Skeletal muscle tissue (tissue), 4 donors: ENCODE data around the gene RAB7A. TPM values are rescaled to one million over a fixed set of nuclear protein-coding genes. Genes with fewer than 3 reads are reported as not detected.
"Not testable (repeated sequence)": the region's sequence is repeated elsewhere in the genome, so short reads cannot be mapped to it uniquely, and the experiment has no call there.

Source experiments
- H3K27ac ChIP-seq: one replicate; pipeline ENCODE4 v1.7.0; 2013; ENCODE audit warnings: mild to moderate bottlenecking, low read depth, low read length, inconsistent platforms
- H3K27me3 ChIP-seq, 3 donors: one replicate each; pipeline ENCODE4 v1.7.0; 2013; ENCODE audit warnings: low read length in 3 of 3; ENCODE audit not compliant: control insufficient read depth in 3 of 3, insufficient read depth in 3 of 3
- H3K36me3 ChIP-seq, 3 donors: one replicate each; pipeline ENCODE4 v1.7.0; 2013; ENCODE audit warnings: low read length in 3 of 3; ENCODE audit not compliant: control insufficient read depth in 3 of 3, insufficient read depth in 3 of 3
- H3K4me1 ChIP-seq, 3 donors: one replicate each; pipeline ENCODE4 v1.7.0; 2013; ENCODE audit warnings: low read length in 3 of 3, mild to moderate bottlenecking in 3 of 3; ENCODE audit not compliant: control insufficient read depth in 3 of 3, insufficient read depth in 3 of 3
- H3K4me3 ChIP-seq, 3 donors: one replicate each; pipeline ENCODE4 v1.7.0; 2013; ENCODE audit warnings: low read length in 3 of 3
- H3K9ac ChIP-seq, 3 donors: one replicate each; pipeline ENCODE4 v1.7.0; 2013; ENCODE audit warnings: low read length in 3 of 3, mild to moderate bottlenecking in 3 of 3, moderate library complexity in 2 of 3, low read depth in 1 of 3
- H3K9me3 ChIP-seq, 3 donors: one replicate each; pipeline ENCODE4 v1.7.0; 2013; ENCODE audit warnings: low read length in 3 of 3; ENCODE audit not compliant: control insufficient read depth in 3 of 3
- total RNA-seq: library from RNA; depleted of rRNA; stranded (reverse); fragments of >200 nt; gene quantifications from one replicate; pipeline ENCODE4 v1.2.3, GENCODE V29; 2014
- donor health status: Osteomylitis.

Gene RAB7A
- total RNA-seq, 1 donor from 2014 or later, result 37.1 TPM

DNA sequence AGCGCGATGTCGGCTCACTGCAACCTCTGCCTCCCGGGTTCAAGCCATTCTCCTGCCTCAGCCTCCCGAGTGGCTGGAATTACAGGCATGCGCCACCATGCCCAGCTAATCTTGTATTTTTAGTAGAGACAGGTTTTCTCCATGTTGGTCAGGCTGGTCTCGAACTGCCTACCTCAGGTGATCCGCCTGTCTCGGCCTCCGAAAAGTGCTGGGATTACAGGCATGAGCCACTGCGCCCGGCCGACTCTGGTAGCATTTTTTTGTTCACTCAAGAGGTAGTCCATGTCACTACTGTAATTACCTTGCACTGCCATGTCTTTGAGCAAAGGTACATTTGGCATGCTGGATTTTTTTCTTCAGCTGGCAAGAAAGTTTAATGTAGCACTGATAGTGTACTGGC lies 2.5 kb downstream of the RAB7A start:
- H3K27ac ChIP-seq, result peak overlapping the region; percentile 100
- not testable (repeated sequence) for H3K9me3 ChIP-seq, H3K27me3 ChIP-seq, H3K36me3 ChIP-seq
- H3K9ac ChIP-seq, result peak overlapping the region in 2 of 3 donors; percentile 30 to 99
- peaks cover 49 to 64% (median 57%) of the 10 kb centered on the region in 3 donors for H3K4me1 ChIP-seq
- peak overlapping the region in 2 of 3 donors; percentile 5 to 54 for H3K4me3 ChIP-seq

DNA sequence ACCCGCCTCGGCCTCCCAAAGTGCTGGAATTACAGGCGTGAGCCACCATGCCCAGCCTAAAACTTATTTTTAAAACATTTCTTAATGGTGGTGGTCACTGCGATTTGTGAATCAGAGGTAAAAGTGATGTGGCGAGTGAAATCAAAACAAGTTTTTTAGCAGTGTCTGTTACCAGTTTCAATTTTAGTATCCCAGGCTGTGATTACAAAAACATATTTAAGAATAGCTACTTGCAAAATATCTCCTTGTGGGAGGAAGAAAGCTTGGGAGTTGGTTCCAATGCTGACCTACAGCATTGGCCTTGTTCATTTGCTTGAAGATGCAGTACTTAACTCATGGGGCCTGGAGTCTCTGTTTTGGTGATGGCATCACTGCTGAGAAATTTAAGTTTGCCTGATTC lies 4.5 kb downstream of the RAB7A start:
- H3K9me3 ChIP-seq, result no peaks in the 10 kb centered on the region
- H3K4me3 ChIP-seq, result peak overlapping the region in 1 of 3 donors; percentile 27
- H3K9ac ChIP-seq, result peak overlapping the region in 2 of 3 donors; percentile 3 to 46
- H3K36me3 ChIP-seq, result no peaks in the 10 kb centered on the region
- peaks cover 61 to 81% (median 75%) of the 10 kb centered on the region in 3 donors for H3K4me1 ChIP-seq
- H3K27ac ChIP-seq, result peak overlapping the region; percentile 100
- H3K27me3 ChIP-seq, result no peaks in the 10 kb centered on the region

DNA sequence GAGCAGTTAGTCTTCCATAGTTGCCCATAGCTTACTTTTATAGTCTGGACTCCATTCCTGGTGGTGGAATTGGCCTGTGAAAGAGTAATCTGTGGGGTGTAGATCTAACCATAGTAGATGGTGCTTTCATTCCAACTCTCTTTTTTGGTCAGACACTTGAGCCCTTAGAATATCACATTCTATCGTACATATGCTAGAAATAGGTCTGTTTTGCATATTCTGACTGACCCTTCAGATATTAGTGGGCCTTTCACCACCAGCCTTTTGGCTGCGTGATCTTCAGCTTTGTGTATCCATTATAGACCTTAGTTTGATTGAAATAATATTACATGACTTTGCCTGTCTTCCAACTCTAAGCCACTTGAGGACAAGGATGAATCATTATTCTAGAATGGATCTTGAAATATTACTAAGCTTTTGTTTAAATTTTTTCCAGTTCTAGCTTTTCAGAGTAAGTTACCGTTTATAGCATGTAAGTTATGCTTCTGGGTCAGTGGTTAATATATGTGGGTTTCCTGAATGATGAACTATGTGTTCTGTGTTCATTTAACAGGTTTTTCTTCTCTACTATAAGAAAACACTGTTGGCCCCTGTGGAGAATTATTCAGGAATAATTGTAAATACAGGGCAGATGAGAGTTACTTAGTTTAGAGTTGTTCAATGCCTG lies 8.7 kb downstream of the RAB7A start:
- Histone ChIP-seq H3K36me3 (peaks cover 0 to 4% (median 0%) of the 10 kb centered on the region in 3 donors), H3K4me3 (no peak overlapping the region), H3K27me3 (no peaks in the 10 kb centered on the region), H3K9me3 (no peaks in the 10 kb centered on the region), H3K4me1 (peaks cover 42 to 60% (median 52%) of the 10 kb centered on the region in 3 donors), H3K27ac (peak overlapping the region; percentile 54), H3K9ac (no peak overlapping the region)

DNA sequence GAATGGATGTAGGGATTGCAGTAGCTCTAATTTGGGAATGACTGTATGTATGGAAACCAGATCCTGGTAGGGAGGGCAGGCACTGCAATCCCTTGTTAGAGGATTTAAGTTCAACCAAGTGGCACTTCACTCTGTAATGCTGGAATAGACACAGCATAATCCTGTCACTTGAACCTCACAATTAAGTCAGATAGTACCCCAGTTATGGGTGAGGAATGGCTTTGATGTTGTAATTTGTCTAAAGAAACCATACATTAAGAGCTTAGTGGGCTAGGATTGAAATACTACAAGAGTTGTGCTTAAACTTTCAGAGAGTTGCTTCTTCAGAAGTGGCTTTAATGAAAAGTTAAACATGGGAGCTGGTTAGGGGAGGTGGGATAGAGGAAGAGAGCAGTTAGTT lies 9.3 kb downstream of the RAB7A start:
- Histone ChIP-seq H3K27ac (peak overlapping the region; percentile 39), H3K36me3 (peaks cover 0 to 4% (median 0%) of the 10 kb centered on the region in 3 donors), H3K9ac (no peak overlapping the region), H3K9me3 (no peaks in the 10 kb centered on the region), H3K4me1 (peaks cover 39 to 57% (median 48%) of the 10 kb centered on the region in 3 donors), H3K27me3 (no peaks in the 10 kb centered on the region), H3K4me3 (no peak overlapping the region)

DNA sequence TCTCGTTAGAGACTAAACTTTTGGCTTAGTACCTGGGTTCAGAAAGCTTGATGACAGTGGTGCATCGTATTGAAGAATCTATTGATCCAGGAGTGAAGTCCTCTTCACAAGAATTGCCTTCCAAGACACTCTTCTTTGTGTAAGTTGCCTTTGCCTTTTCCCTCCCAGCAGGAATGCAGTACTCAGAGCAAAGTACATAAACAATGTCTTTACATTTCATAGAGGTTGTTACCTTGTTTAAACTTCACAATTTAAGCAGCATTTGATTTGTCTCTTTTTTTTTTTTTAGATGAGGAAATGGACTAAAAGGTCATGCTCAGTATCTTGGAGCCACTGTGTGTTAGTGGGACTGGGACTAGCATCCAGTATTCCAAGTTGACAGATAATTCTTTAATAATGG lies 9.9 kb downstream of the RAB7A start:
- Histone ChIP-seq H3K4me1 (peaks cover 34 to 52% (median 42%) of the 10 kb centered on the region in 3 donors), H3K9ac (peak overlapping the region in 1 of 3 donors; percentile 7), H3K27ac (peak overlapping the region; percentile 39), H3K9me3 (no peaks in the 10 kb centered on the region), H3K27me3 (no peaks in the 10 kb centered on the region), H3K4me3 (no peak overlapping the region), H3K36me3 (peaks cover 0 to 4% (median 0%) of the 10 kb centered on the region in 3 donors)

DNA sequence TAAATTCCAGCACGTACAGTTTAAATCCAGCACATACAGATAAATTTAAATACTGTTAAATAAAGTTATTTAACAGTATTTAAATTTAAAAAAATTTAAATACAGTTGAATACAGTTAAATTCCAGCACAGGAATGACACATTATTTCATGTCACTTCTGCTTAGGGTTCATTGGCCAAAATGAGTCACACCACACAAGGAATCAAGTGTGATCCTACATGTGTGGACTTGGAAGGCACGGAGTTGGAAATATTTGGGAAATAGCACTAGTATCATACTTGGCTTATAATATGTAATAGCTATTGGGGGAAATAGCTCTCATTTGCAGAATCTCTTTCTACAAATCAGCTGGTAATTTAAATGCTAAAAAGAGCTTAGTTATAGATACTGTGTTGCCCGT lies 10.6 kb downstream of the RAB7A start:
- H3K9ac ChIP-seq, result no peak overlapping the region
- H3K4me1 ChIP-seq, result peaks cover 31 to 44% (median 35%) of the 10 kb centered on the region in 3 donors
- H3K27ac ChIP-seq, result no peak overlapping the region
- H3K36me3 ChIP-seq, result peaks cover 0 to 4% (median 0%) of the 10 kb centered on the region in 3 donors
- H3K9me3 ChIP-seq, result no peaks in the 10 kb centered on the region
- no peak overlapping the region for H3K4me3 ChIP-seq
- no peaks in the 10 kb centered on the region for H3K27me3 ChIP-seq

DNA sequence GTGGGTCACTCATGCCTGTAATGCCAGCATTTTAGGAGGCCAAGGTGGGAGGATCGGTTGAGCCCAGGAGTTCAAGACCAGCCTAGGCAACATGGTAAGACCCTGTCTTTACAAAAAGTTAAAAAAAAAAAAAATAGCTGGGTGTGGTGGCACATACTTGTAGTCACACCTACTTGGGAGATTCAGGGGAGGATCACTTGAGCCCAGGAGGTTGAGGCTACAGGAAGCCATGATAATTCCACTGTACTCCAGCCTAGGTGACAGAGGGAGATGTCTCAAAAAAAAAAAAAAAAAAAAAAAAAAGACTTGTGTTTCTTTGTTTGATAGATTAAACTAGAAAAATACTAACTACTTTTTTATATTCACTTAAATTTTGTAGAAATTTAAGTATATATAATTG lies 14.6 kb downstream of the RAB7A start:
- Histone ChIP-seq H3K9me3 (no peaks in the 10 kb centered on the region), H3K27ac (no peak overlapping the region), H3K36me3 (peaks cover 0 to 11% (median under 1%) of the 10 kb centered on the region in 3 donors), H3K4me1 (peaks cover 2 to 15% (median 5%) of the 10 kb centered on the region in 3 donors), H3K27me3 (no peaks in the 10 kb centered on the region), H3K4me3 (no peak overlapping the region), H3K9ac (no peak overlapping the region)

DNA sequence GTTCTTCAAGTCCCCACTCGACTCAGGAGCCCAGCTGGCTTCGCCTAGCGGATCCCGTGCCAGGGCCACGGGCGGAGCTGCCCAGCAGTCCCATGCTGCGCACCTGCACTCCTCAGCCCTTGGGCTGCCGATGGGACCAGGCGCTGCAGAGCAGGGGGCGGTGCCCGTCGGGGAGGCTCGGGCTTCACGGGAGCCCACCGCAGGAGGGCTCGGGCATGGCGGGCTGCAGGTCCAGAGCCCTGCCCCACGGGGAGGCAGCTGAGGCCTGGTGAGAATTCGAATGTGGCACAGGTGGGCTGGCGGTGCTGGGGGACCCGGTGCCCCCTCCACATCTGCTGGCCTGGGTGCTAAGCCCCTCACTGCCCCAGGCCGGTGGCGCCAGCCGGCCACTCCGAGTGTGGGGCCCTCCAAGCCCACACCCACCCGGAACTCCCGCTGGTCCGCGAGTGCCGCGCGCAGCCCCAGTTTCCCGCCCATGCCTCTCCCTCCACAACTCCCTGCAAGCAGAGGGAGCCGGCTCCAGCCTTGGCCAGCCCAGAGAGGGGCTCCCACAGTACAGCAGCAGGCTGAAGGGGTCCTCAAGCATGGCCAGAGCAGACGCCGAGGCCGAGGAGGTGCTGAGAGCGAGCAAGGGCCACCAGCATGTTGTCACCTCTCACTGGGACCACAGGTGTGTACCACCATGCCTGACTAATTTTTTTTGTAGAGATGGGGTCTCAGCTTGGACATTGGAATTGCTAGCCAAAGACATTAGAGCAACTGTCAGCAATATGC lies 17.0 kb downstream of the RAB7A start:
- Histone ChIP-seq H3K9me3 (no peaks in the 10 kb centered on the region), H3K4me1 (peaks cover under 1 to 16% (median 5%) of the 10 kb centered on the region in 3 donors), H3K27ac (no peak overlapping the region), H3K36me3 (peaks cover 0 to 7% (median 2%) of the 10 kb centered on the region in 3 donors), H3K9ac (no peak overlapping the region), H3K4me3 (no peak overlapping the region), H3K27me3 (no peaks in the 10 kb centered on the region)

DNA sequence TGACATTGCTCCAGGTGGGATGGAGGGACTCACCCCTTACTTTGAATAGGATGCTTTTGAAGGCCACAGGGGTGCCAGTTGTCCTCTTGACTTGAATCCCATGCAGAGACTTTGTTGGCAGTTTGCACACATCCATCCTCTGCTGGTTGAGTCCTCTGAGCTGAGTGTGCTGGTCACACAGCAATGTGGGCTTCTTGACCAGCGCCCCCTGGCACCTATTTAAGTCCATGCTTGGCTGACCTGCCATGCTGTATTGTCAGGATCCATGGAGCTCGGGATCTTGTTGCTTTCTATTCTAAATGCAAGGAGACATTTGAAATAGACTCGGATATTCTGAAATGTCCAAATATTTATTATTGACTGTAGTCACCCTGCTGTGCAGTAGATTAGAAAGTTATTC lies 19.8 kb downstream of the RAB7A start:
- peaks cover 10 to 31% (median 21%) of the 10 kb centered on the region in 3 donors for H3K4me1 ChIP-seq

DNA sequence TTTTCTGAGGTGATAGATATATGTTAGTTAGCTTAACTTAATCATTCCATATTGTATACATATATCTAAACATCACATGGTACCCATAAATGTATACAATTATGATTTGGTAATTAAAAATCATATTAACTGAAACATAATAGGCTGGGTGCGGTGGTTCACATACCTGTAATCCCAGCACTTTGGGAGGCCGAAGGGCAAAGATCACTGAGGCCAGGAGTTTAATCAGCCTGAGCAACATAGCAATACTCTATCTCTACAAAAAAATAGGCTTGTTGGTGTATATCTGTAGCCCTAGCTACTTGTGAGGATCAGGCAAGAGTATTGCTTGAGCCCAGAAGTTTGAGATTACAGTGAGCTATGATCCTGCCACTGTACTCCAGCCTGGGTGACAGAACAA lies 20.9 kb downstream of the RAB7A start:
- H3K36me3 ChIP-seq, result peaks cover 0 to 7% (median 6%) of the 10 kb centered on the region in 3 donors
- H3K27ac ChIP-seq, result no peak overlapping the region
- H3K4me1 ChIP-seq, result peaks cover 13 to 39% (median 23%) of the 10 kb centered on the region in 3 donors
- H3K9me3 ChIP-seq, result no peaks in the 10 kb centered on the region
- no peak overlapping the region for H3K9ac ChIP-seq
- no peaks in the 10 kb centered on the region for H3K27me3 ChIP-seq
- H3K4me3 ChIP-seq, result no peak overlapping the region

More for the DNA sequence above, 19.8 kb downstream of the RAB7A start:
- Histone ChIP-seq H3K27me3 (no peaks in the 10 kb centered on the region), H3K36me3 (peaks cover 0 to 7% (median 6%) of the 10 kb centered on the region in 3 donors), H3K9ac (no peak overlapping the region), H3K27ac (no peak overlapping the region), H3K9me3 (no peaks in the 10 kb centered on the region), H3K4me3 (no peak overlapping the region)
